Endothelial cell of umbilical vein (primary cell): ENCODE results near the gene LLCFC1. TPM values are rescaled to one million over a fixed set of nuclear protein-coding genes. Genes with fewer than 3 reads are reported as not detected.

Experiments used
- BruUV-seq: library from RNA; stranded (reverse); fragments of 400-500 nt; replicated peaks from 2 replicates; lab custom pipeline; 2021; lab: Mats Ljungman, UMichigan
- CTCF ChIA-PET: fragments of 300-600, 350-600 bp; sonication (Branson Sonifier 250); formaldehyde crosslinking; loops from one replicate; lab custom pipeline; 2021; ENCODE audit warnings: antibody characterized with exemption, inconsistent platforms; lab: Charles Lee
- POLR2A ChIA-PET: fragments of 300-600, 350-600 bp; sonication (Branson Sonifier 250); formaldehyde crosslinking; loops from one replicate; lab custom pipeline; 2021; ENCODE audit warnings: antibody characterized with exemption, inconsistent platforms; lab: Charles Lee
- DNase-seq: peaks from one replicate; pipeline ENCODE4 v3.0.0-alpha.2; 2011; ENCODE audit warnings: low read depth, low spot score
- FAIRE-seq: peaks from 2 replicates; lab custom pipeline; 2011; peaks lifted over from hg19 to GRCh38; lab: Jason Lieb, UNC
- H2AFZ ChIP-seq: 2 replicates; pipeline ENCODE4 v1.6.0; 2012; ENCODE audit warnings: low read depth, low read length, control low read depth, inconsistent platforms
- H3K27ac ChIP-seq: 2 replicates; pipeline ENCODE4 v1.5.1; 2011; ENCODE audit warnings: low read depth, mild to moderate bottlenecking, control low read depth, low read length, moderate library complexity; ENCODE audit not compliant: insufficient read depth
- H3K27me3 ChIP-seq, 2 experiments: 2 replicates each; pipeline versions ENCODE4 v1.6.0 to v1.6.1; 2011; ENCODE audit warnings: low read length in 2 of 2, mixed read lengths in 1 of 2; ENCODE audit not compliant: control insufficient read depth in 2 of 2, insufficient read depth in 2 of 2
- H3K36me3 ChIP-seq, 2 experiments: 2 replicates in 1 of 2; 3 replicates in 1 of 2; pipeline ENCODE4 v1.5.1; 2011; ENCODE audit warnings: low read length in 2 of 2, mild to moderate bottlenecking in 1 of 2, moderate library complexity in 1 of 2; ENCODE audit not compliant: control insufficient read depth in 2 of 2, insufficient read depth in 2 of 2; ENCODE audit errors: extremely low read depth in 1 of 2
- H3K4me1 ChIP-seq: 3 replicates; pipeline ENCODE4 v1.5.1; 2011; ENCODE audit warnings: mild to moderate bottlenecking, low read length; ENCODE audit not compliant: control insufficient read depth, insufficient read depth; ENCODE audit errors: extremely low read depth
- H3K4me2 ChIP-seq: 2 replicates; pipeline ENCODE4 v1.6.1; 2011; ENCODE audit warnings: low read length, control low read depth, mixed read lengths; ENCODE audit not compliant: insufficient read depth
- H3K4me3 ChIP-seq, 3 experiments: fragments of 200-600 bp in 1 of 3; sonication (generic), shearing (Covaris generic) in 1 of 3; replicated peaks in 1 of 3; 2 replicates each; pipeline ENCODE4 v1.5.1; 2011 to 2016; ENCODE audit warnings: control low read depth in 3 of 3, low read length in 3 of 3, mild to moderate bottlenecking in 2 of 3, inconsistent platforms in 1 of 3, low read depth in 1 of 3, moderate library complexity in 1 of 3; ENCODE audit not compliant: insufficient read depth in 1 of 3
- H3K79me2 ChIP-seq: 2 replicates; pipeline ENCODE4 v1.6.0; 2012; ENCODE audit warnings: low read length, inconsistent platforms; ENCODE audit not compliant: control insufficient read depth, insufficient read depth
- H3K9ac ChIP-seq: replicated peaks from 2 replicates; pipeline ENCODE3; 2011; ENCODE audit warnings: low read length, control low read depth; ENCODE audit not compliant: insufficient read depth; ENCODE audit errors: extremely low read depth
- H3K9me1 ChIP-seq: replicated peaks from 3 replicates; pipeline ENCODE4 v1.6.0; 2011; ENCODE audit warnings: mild to moderate bottlenecking, low read length; ENCODE audit not compliant: control insufficient read depth, insufficient read depth; ENCODE audit errors: extremely low read depth
- H3K9me3 ChIP-seq: replicated peaks from 2 replicates; pipeline ENCODE4 v1.5.1; 2012; ENCODE audit warnings: low read length, inconsistent platforms; ENCODE audit not compliant: control insufficient read depth, insufficient read depth
- H4K20me1 ChIP-seq: replicated peaks from 2 replicates; pipeline ENCODE3; 2011; ENCODE audit warnings: mild to moderate bottlenecking, low read length; ENCODE audit not compliant: control insufficient read depth, insufficient read depth; ENCODE audit errors: extremely low read depth
- EZH2 ChIP-seq: IDR thresholded peaks from 2 replicates; pipeline ENCODE4 v1.6.1; 2012; ENCODE audit warnings: borderline replicate concordance, low read depth, mild to moderate bottlenecking, moderate library complexity, low read length, inconsistent platforms; ENCODE audit not compliant: severe bottlenecking
- FOS ChIP-seq: IDR thresholded peaks from 2 replicates; pipeline ENCODE4 v1.6.1; 2011; ENCODE audit warnings: mild to moderate bottlenecking, low read length, moderate library complexity, borderline replicate concordance; ENCODE audit not compliant: insufficient read depth
- GATA2 ChIP-seq: IDR thresholded peaks from 2 replicates; pipeline ENCODE4 v1.7.0; 2011; ENCODE audit warnings: low read depth, mild to moderate bottlenecking, moderate library complexity, mixed read lengths, low read length; ENCODE audit not compliant: insufficient read length, insufficient read depth
- JUN ChIP-seq: IDR thresholded peaks from 2 replicates; pipeline ENCODE4 v1.6.1; 2011; ENCODE audit warnings: borderline replicate concordance, low read depth; ENCODE audit not compliant: insufficient read length, insufficient read depth
- MAX ChIP-seq: IDR thresholded peaks from 2 replicates; pipeline ENCODE4 v1.6.1; 2011; ENCODE audit not compliant: insufficient read depth, insufficient read length
- MYC ChIP-seq: IDR thresholded peaks from one replicate; pipeline ENCODE4 v1.6.1; 2011; ENCODE audit warnings: mild to moderate bottlenecking, low read depth, low read length
- POLR2A ChIP-seq: IDR thresholded peaks from 2 replicates; pipeline ENCODE4 v1.6.1; 2012; ENCODE audit warnings: low read depth, mild to moderate bottlenecking, control low read depth, low read length
- POLR2AphosphoS5 ChIP-seq: IDR thresholded peaks from 2 replicates; pipeline ENCODE4 v1.6.1; 2012; ENCODE audit warnings: low read depth, mild to moderate bottlenecking, control low read depth, low read length, moderate library complexity; ENCODE audit not compliant: insufficient read depth
- dilution Hi-C: fragments of 300-500 bp; cut with MboI; formaldehyde crosslinking; loops from one replicate; pipeline ENCODE4 v1.15.0; 2019; ENCODE audit warnings: low sequenced_read_pairs; ENCODE audit not compliant: extremely low pct_ligation_motif_present
- intact Hi-C: fragments of 100-400 bp; cut with micrococcal nuclease; formaldehyde crosslinking; loops from one replicate; pipeline ENCODE4 v1.10.0; 2022
- polyA plus RNA-seq, 4 experiments: library from polyadenylated mRNA; depleted of rRNA in 3 of 4; stranded (reverse) in 3 of 4; unstranded in 1 of 4; fragments of >200 nt; gene quantifications; 2 replicates each; pipeline versions ENCODE4 v1.2.1 to v1.2.3, GENCODE V29; 2011 to 2012; ENCODE audit warnings: missing spikeins in 1 of 4
- total RNA-seq: library from RNA; stranded (reverse); gene quantifications from 2 replicates; pipeline ENCODE4 v1.2.3, GENCODE V29; 2021
- TF ChIP-seq, protein P1 (sequence below), 2 donors: IDR thresholded peaks; 1 replicate in 1 of 2; 2 replicates in 1 of 2; pipeline ENCODE4 v1.5.1; 2011; ENCODE audit warnings: low read length in 2 of 2, mild to moderate bottlenecking in 2 of 2, moderate library complexity in 2 of 2, control low read depth in 1 of 2, inconsistent platforms in 1 of 2, low read depth in 1 of 2; ENCODE audit not compliant: insufficient read depth in 1 of 2; ENCODE audit errors: extremely low read depth in 1 of 2

Gene LLCFC1
- total and polyA plus RNA-seq, 2 donors (not counting 3 experiments of a cell fraction or from before 2014, with no cell fraction given) = not detected

GRCh38 chr7:142934056-142934455 is 5.2 kb upstream of the LLCFC1 start:
- DNase-seq (no peak), FAIRE-seq (no peak)
- Histone ChIP-seq H3K79me2 (no peaks in the 10 kb centered on the region), H4K20me1 (no peaks in the 10 kb centered on the region), H3K4me3 (no peak overlapping the region), H3K9me1 (no peaks in the 10 kb centered on the region), H3K4me1 (no peaks in the 10 kb centered on the region), H3K27me3 (no peaks in the 10 kb centered on the region), H3K9ac (no peak overlapping the region), H3K9me3 (no peaks in the 10 kb centered on the region), H3K27ac (no peak overlapping the region), H2AFZ (no peak overlapping the region), H3K4me2 (no peak overlapping the region), H3K36me3 (no peaks in the 10 kb centered on the region)
- ChIA-PET POLR2A (no interaction called here), CTCF (no interaction called here)
- intact Hi-C loops (no loop called here), dilution Hi-C loops (no loop called here)
- BruUV-seq = no TSS peak
- TF ChIP-seq MYC = no peak
- TF ChIP-seq FOS = no peak
- TF ChIP-seq GATA2 = no peak

DNA sequence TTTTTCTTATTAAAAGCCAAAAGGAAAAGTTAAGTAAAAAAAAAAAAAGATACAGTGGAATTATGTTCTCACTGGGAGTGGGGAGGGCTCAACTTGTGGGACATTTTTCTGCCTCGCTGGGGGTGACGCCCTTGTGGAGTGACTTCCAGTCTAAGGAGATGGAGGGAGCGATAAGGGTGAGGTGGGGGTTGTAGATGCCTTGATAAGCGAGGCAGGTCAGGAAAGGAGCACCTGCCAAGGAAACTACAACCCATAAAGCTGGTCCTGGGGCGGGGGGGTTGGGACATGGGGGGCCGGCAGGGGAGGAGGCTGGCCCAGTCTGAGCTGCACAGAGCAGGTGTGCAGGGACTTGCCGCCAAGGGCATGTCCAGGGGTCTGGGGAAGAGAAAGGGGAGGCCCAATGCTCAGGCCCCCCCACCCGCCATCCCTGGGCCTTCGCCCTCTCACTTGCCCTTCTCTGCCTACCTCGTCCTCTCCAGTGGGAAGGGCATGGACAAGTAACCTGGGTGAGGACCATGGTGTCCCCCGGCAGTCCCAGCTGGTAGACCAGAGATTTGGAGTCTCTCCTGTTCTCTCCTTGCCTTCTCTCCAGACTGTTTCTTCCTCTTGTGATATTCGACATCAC is 3.2 kb upstream of the LLCFC1 start:
- H3K9ac ChIP-seq = no peak overlapping the region
- no peak for TF ChIP-seq GATA2
- no peak for TF ChIP-seq FOS
- TF ChIP-seq JUN = no peak
- TF ChIP-seq MYC = no peak
- no peak for TF ChIP-seq EZH2
- TF ChIP-seq POLR2AphosphoS5 = no peak
- TF ChIP-seq, protein P1, sequence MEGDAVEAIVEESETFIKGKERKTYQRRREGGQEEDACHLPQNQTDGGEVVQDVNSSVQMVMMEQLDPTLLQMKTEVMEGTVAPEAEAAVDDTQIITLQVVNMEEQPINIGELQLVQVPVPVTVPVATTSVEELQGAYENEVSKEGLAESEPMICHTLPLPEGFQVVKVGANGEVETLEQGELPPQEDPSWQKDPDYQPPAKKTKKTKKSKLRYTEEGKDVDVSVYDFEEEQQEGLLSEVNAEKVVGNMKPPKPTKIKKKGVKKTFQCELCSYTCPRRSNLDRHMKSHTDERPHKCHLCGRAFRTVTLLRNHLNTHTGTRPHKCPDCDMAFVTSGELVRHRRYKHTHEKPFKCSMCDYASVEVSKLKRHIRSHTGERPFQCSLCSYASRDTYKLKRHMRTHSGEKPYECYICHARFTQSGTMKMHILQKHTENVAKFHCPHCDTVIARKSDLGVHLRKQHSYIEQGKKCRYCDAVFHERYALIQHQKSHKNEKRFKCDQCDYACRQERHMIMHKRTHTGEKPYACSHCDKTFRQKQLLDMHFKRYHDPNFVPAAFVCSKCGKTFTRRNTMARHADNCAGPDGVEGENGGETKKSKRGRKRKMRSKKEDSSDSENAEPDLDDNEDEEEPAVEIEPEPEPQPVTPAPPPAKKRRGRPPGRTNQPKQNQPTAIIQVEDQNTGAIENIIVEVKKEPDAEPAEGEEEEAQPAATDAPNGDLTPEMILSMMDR (IDR thresholded peaks at IDR 0.05; ENCODE audit: extremely low read depth in 1 of 2, insufficient read depth in 1 of 2, low read depth in 1 of 2, low read length in 2 of 2) = no peak
- no peak for TF ChIP-seq POLR2A
- TF ChIP-seq MAX = no peak
- no peak overlapping the region for H3K4me3 ChIP-seq
- no peaks in the 10 kb centered on the region for H4K20me1 ChIP-seq
- H3K9me1 ChIP-seq = no peaks in the 10 kb centered on the region
- POLR2A ChIA-PET = no interaction called here
- intact Hi-C loops = no loop called here
- H3K36me3 ChIP-seq = no peaks in the 10 kb centered on the region
- CTCF ChIA-PET = no interaction called here
- H2AFZ ChIP-seq = no peak overlapping the region
- H3K4me1 ChIP-seq = no peaks in the 10 kb centered on the region
- no TSS peak for BruUV-seq
- no peak overlapping the region for H3K27ac ChIP-seq
- H3K9me3 ChIP-seq = no peaks in the 10 kb centered on the region
- DNase-seq (no peak), FAIRE-seq (no peak)
- H3K27me3 ChIP-seq = no peaks in the 10 kb centered on the region
- H3K79me2 ChIP-seq = no peaks in the 10 kb centered on the region
- no peak overlapping the region for H3K4me2 ChIP-seq
- dilution Hi-C loops = no loop called here
